Suprapubic skin (tissue), 4 donors: ENCODE data around the gene PLA2G15.

Experiments used
- EP300 ChIP-seq: sonication (generic); formaldehyde crosslinking; IDR thresholded peaks from one replicate; pipeline ENCODE4 v1.6.1; 2017; ENCODE audit warnings: antibody characterized with exemption
- POLR2A ChIP-seq, 2 donors: fragments of 450-650 bp; IDR thresholded peaks; one replicate each; pipeline ENCODE4 v1.6.1; 2017; ENCODE audit warnings: antibody characterized with exemption in 2 of 2, mild to moderate bottlenecking in 2 of 2, moderate library complexity in 2 of 2
- POLR2AphosphoS5 ChIP-seq, 3 donors: sonication (generic); formaldehyde crosslinking; IDR thresholded peaks; one replicate each; pipeline ENCODE4 v1.6.1; 2017; ENCODE audit warnings: antibody characterized with exemption in 3 of 3
- TF ChIP-seq, protein P1 (sequence below), 2 donors: fragments of 200-600 bp in 1 of 2; fragments of 450-650 bp in 1 of 2; sonication (generic) in 1 of 2; IDR thresholded peaks; one replicate each; pipeline ENCODE4 v1.5.1; 2016 to 2019; ENCODE audit warnings: antibody characterized with exemption in 2 of 2, mild to moderate bottlenecking in 1 of 2, moderate library complexity in 1 of 2

GRCh38 chr16:68281368-68282063 is 36.3 kb downstream of the PLA2G15 start:
- TF ChIP-seq, protein P1, sequence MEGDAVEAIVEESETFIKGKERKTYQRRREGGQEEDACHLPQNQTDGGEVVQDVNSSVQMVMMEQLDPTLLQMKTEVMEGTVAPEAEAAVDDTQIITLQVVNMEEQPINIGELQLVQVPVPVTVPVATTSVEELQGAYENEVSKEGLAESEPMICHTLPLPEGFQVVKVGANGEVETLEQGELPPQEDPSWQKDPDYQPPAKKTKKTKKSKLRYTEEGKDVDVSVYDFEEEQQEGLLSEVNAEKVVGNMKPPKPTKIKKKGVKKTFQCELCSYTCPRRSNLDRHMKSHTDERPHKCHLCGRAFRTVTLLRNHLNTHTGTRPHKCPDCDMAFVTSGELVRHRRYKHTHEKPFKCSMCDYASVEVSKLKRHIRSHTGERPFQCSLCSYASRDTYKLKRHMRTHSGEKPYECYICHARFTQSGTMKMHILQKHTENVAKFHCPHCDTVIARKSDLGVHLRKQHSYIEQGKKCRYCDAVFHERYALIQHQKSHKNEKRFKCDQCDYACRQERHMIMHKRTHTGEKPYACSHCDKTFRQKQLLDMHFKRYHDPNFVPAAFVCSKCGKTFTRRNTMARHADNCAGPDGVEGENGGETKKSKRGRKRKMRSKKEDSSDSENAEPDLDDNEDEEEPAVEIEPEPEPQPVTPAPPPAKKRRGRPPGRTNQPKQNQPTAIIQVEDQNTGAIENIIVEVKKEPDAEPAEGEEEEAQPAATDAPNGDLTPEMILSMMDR (IDR thresholded peaks at IDR 0.05): no peak
- no peak for TF ChIP-seq POLR2AphosphoS5 (IDR thresholded peaks at IDR 0.05)
- no peak for TF ChIP-seq EP300
- no peak for TF ChIP-seq POLR2A (IDR thresholded peaks at IDR 0.05)
